ENCODE data around the gene SRSF8. TPM values are rescaled to one million over a fixed set of nuclear protein-coding genes. Genes with fewer than 3 reads are reported as not detected.
A peak's percentile ranks its signal among the peaks of the same experiment; 100 is the strongest.

Gene SRSF8
- total and polyA plus RNA-seq, 8 donors = 17.3 to 35.9 (median 27.1) TPM

DNA sequence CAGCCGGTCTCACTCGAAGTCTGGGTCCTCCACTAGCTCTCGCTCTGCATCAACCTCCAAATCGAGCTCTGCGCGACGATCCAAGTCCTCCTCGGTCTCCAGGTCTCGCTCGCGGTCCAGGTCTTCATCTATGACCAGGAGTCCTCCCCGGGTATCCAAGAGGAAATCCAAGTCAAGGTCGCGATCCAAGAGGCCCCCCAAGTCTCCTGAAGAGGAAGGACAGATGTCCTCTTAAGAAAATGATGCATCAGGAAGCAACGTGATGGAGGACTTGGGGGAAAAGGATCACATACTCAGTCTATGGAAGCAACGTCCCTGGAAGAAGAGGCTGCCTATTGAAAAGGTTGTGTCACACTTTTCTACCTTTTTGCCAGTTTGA is 1.1 kb downstream of the SRSF8 start:
- no peak for TF ChIP-seq CTCF (IDR thresholded peaks at IDR 0.05)
- H3K9me3 ChIP-seq = no peaks in the 10 kb centered on the region
- H3K27ac ChIP-seq = peak overlapping the region; percentile 96 to 98 (median 98)
- no peaks in the 10 kb centered on the region for H3K36me3 ChIP-seq
- FAIRE-seq = no peak
- H3K4me1 ChIP-seq = peaks cover 10 to 19% (median 18%) of the 10 kb centered on the region in 3 donors
- H3K4me3 ChIP-seq = peak overlapping the region; percentile 49 to 80 (median 72)
- 0% methylated on average over 16 of the region's 16 CpGs for WGBS, 2 donors
- ATAC-seq = peak; percentile 0 to 39 (median 12)
- peak in 1 of 6 donors; percentile 40 for DNase-seq
- H3K27me3 ChIP-seq = no peaks in the 10 kb centered on the region
- intact Hi-C loops (cut with DNase I) = no loop called here

DNA sequence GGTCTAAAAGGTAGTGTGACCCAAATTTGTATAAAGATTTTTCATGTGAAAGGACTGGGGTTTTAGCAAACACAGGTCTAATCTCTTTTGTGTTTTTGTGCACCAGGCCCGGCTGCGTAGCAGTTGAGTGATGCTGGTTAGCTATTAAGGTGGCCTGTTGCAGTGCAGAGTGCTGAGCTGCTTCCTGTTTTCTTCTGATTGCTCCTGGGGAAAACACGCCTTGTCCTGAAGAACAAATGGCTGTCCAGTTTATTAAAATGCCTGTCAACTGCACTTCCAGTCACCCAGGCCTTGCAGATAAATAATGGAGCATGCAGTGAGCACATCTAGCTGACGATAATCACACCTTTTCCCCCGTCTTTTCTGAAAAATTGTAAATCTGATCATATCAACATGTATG is 1.8 kb downstream of the SRSF8 start:
- no peak for TF ChIP-seq CTCF (IDR thresholded peaks at IDR 0.05)
- ATAC-seq (peak; percentile 75 to 91 (median 82)), FAIRE-seq (peak; percentile 82), DNase-seq (peak in 5 of 6 donors; percentile 67 to 85 (median 77))
- peak overlapping the region; percentile 49 to 80 (median 72) for H3K4me3 ChIP-seq
- no peaks in the 10 kb centered on the region for H3K9me3 ChIP-seq
- WGBS, 2 donors = 1 to 2% methylated on average over 5 of the region's 5 CpGs
- peak overlapping the region; percentile 96 to 98 (median 98) for H3K27ac ChIP-seq
- H3K4me1 ChIP-seq = peaks cover 10 to 19% (median 18%) of the 10 kb centered on the region in 3 donors
- H3K36me3 ChIP-seq = no peaks in the 10 kb centered on the region
- no peaks in the 10 kb centered on the region for H3K27me3 ChIP-seq
- intact Hi-C loops (cut with DNase I) = no loop called here

DNA sequence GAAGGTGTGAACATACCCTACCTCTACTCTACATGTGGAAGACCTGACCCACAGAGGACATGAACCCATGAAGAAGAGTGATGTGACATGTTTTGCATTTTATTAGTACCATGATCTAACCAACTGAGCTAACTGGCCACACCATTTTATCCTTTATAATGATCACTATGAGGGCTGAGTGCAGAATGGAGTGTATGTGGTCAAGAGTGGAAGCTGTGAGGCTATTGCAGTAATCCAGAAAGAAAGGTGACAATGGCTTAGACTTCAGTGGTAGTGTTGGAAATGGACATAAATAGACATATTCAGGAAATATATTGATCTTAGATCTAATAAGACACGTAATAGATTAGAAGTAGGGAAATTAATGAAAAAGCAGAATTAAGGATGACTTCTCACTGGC is 3.8 kb downstream of the SRSF8 start:
- no peaks in the 10 kb centered on the region for H3K36me3 ChIP-seq
- TF ChIP-seq CTCF (IDR thresholded peaks at IDR 0.05) = no peak
- no peak for FAIRE-seq
- ATAC-seq = no peak
- H3K27ac ChIP-seq = no peak overlapping the region
- H3K4me3 ChIP-seq = no peak overlapping the region
- DNase-seq = no peak
- no peaks in the 10 kb centered on the region for H3K27me3 ChIP-seq
- intact Hi-C loops (cut with DNase I) = no loop called here
- peaks cover 16 to 28% (median 24%) of the 10 kb centered on the region in 3 donors for H3K4me1 ChIP-seq
- no peaks in the 10 kb centered on the region for H3K9me3 ChIP-seq
- WGBS, 2 donors = 76 to 92% methylated on average over 1 of the region's 1 CpG

DNA sequence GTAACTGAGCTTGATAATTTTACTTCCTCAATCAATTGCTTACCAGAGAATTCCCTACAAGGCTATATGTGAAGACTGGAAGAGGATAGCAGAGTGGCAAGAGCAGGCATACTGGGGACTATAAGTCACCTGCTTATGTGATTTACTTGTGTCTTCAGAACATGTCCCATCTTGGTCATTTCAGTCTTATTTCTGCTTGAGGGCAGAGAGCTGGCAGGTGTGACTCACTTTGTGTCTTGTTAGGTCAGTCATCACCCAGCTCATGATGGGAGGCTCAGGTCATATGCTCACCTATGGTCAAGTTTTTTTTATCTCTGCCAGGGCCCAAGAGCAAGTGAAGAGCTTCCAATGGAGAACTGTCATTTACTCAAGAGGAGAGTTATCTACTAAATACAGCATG is 6.2 kb downstream of the SRSF8 start:
- Histone ChIP-seq H3K4me1 (peaks cover 23 to 29% (median 28%) of the 10 kb centered on the region in 3 donors), H3K27me3 (no peaks in the 10 kb centered on the region), H3K36me3 (no peaks in the 10 kb centered on the region), H3K4me3 (no peak overlapping the region), H3K9me3 (no peaks in the 10 kb centered on the region), H3K27ac (no peak overlapping the region)
- TF ChIP-seq CTCF (IDR thresholded peaks at IDR 0.05) = no peak
- no peak for DNase-seq
- no peak for FAIRE-seq
- intact Hi-C loops (cut with DNase I) = no loop called here
- no peak for ATAC-seq

- intact Hi-C loops (cut with DNase I) = no loop called here
- Histone ChIP-seq H3K27me3 (no peaks in the 10 kb centered on the region), H3K9me3 (no peaks in the 10 kb centered on the region), H3K4me3 (no peak overlapping the region), H3K27ac (peak overlapping the region in 2 of 4 donors; percentile 6 to 23), H3K36me3 (no peaks in the 10 kb centered on the region), H3K4me1 (peaks cover 13 to 18% (median 15%) of the 10 kb centered on the region in 3 donors)
- no peak for TF ChIP-seq CTCF (IDR thresholded peaks at IDR 0.05)
- ATAC-seq = peak; percentile 67 to 72 (median 68)
- peak in 5 of 6 donors; percentile 34 to 79 (median 65) for DNase-seq
- 18% methylated on average over 8 of the region's 8 CpGs for WGBS, 2 donors
- no peak for FAIRE-seq
Observed at GRCh38 chr11:95074792-95075563, 8.3 kb downstream of the SRSF8 start.

Measured in pancreas (tissue), 10 donors.